HCT116 (cell line): Measurements from ENCODE around the gene CENPS. TPM values are rescaled to one million over a fixed set of nuclear protein-coding genes. Genes with fewer than 3 reads are reported as not detected.

Experiments
- ATAC-seq: fragments of 200-7000 bp; cut with Tn5 transposase; 2 replicates; pipeline ENCODE4 v1.9.1; 2020; ENCODE audit warnings: mild to moderate bottlenecking, moderate library complexity
- BruUV-seq: library from RNA; stranded (reverse); fragments of 400-500 nt; replicated peaks from 2 replicates; lab custom pipeline; 2021; lab: Mats Ljungman, UMichigan
- CTCF ChIA-PET: fragments of 300-600 bp; sonication (Branson Sonifier 250); formaldehyde crosslinking; loops from one replicate; lab custom pipeline; 2021; ENCODE audit warnings: antibody characterized with exemption; lab: Charles Lee
- POLR2A ChIA-PET: fragments of 300-600, 350-600 bp; sonication (Branson Sonifier 250); formaldehyde crosslinking; loops from one replicate; lab custom pipeline; 2021; ENCODE audit warnings: antibody characterized with exemption; lab: Charles Lee
- RAD21 ChIA-PET, 2 experiments: fragments of 300-600 bp; sonication (Branson Sonifier 250); formaldehyde crosslinking; loops; one replicate each; lab custom pipeline; 2023; ENCODE audit warnings: low total read pairs in 2 of 2; ENCODE audit not compliant: uncharacterized antibody in 2 of 2, unreplicated experiment in 2 of 2, low non-redundant PET in 1 of 2; lab: Charles Lee
- DNase-seq: peaks from one replicate; pipeline ENCODE4 v3.0.0-alpha.2; 2010; ENCODE audit warnings: low read depth, low spot score
- H2AFZ ChIP-seq: fragments of 200-600 bp; shearing (Covaris generic), sonication (generic); 2 replicates; pipeline ENCODE4 v1.6.1; 2017; ENCODE audit warnings: low read depth, mixed run types, mixed read lengths, antibody characterized with exemption, low read length; ENCODE audit not compliant: poor library complexity, severe bottlenecking
- H3K27ac ChIP-seq: 2 replicates; pipeline ENCODE4 v1.5.1; 2012; ENCODE audit warnings: low read depth, low read length
- H3K27me3 ChIP-seq: fragments of 200-600 bp; sonication (generic); 2 replicates; pipeline ENCODE4 v1.6.1; 2016; ENCODE audit warnings: mixed run types, low read length, mixed read lengths; ENCODE audit not compliant: insufficient read depth
- H3K36me3 ChIP-seq, 2 experiments: fragments of 200-500 bp in 1 of 2; fragments of 200-600 bp in 1 of 2; sonication (Bioruptor generic) in 1 of 2; sonication (generic) in 1 of 2; 2 replicates each; pipeline versions ENCODE4 v1.5.1 to v1.6.1; 2014 to 2016; ENCODE audit warnings: low read length in 2 of 2, inconsistent platforms in 1 of 2, mixed read lengths in 1 of 2, mixed run types in 1 of 2; ENCODE audit not compliant: insufficient read depth in 2 of 2, control insufficient read depth in 1 of 2
- H3K4me1 ChIP-seq, 2 experiments: fragments of 200-600 bp in 1 of 2; sonication (generic) in 1 of 2; 2 replicates each; pipeline versions ENCODE4 v1.5.1 to v1.6.1; 2012 to 2017; ENCODE audit warnings: low read length in 2 of 2, inconsistent platforms in 1 of 2, mild to moderate bottlenecking in 1 of 2, mixed read lengths in 1 of 2, mixed run types in 1 of 2, moderate library complexity in 1 of 2; ENCODE audit not compliant: insufficient read depth in 2 of 2, control insufficient read depth in 1 of 2
- H3K4me2 ChIP-seq: fragments of 200-600 bp; sonication (generic); 2 replicates; pipeline ENCODE4 v1.6.1; 2017; ENCODE audit warnings: mixed run types, low read length, mixed read lengths
- H3K4me3 ChIP-seq, 2 experiments: fragments of 200-600 bp in 1 of 2; sonication (generic) in 1 of 2; replicated peaks in 1 of 2; 2 replicates each; pipeline ENCODE4 v1.5.1; 2011 to 2016; ENCODE audit warnings: low read length in 2 of 2, control low read depth in 1 of 2, low read depth in 1 of 2, mild to moderate bottlenecking in 1 of 2, mixed read lengths in 1 of 2, mixed run types in 1 of 2
- H3K79me2 ChIP-seq: fragments of 200-600 bp; sonication (generic); 2 replicates; pipeline ENCODE4 v1.6.1; 2017; ENCODE audit warnings: mild to moderate bottlenecking, mixed run types, low read length, moderate library complexity, mixed read lengths; ENCODE audit not compliant: insufficient read depth
- H3K9ac ChIP-seq: fragments of 200-600 bp; sonication (generic); 2 replicates; pipeline ENCODE4 v1.6.1; 2016; ENCODE audit warnings: low read length, mixed read lengths
- H3K9me2 ChIP-seq: fragments of 200-600 bp; sonication (generic), shearing (Covaris generic); 2 replicates; pipeline ENCODE4 v1.6.1; 2017; ENCODE audit warnings: mixed run types, mild to moderate bottlenecking, moderate library complexity; ENCODE audit not compliant: insufficient read depth
- H3K9me3 ChIP-seq, 2 experiments: fragments of 200-500 bp in 1 of 2; fragments of 200-600 bp in 1 of 2; sonication (Bioruptor generic) in 1 of 2; sonication (generic) in 1 of 2; 2 replicates each; pipeline ENCODE4 v1.6.1; 2014 to 2017; ENCODE audit warnings: low read length in 2 of 2, mixed read lengths in 2 of 2, inconsistent platforms in 1 of 2, low read depth in 1 of 2, mild to moderate bottlenecking in 1 of 2, mixed run types in 1 of 2, moderate library complexity in 1 of 2; ENCODE audit not compliant: control insufficient read depth in 1 of 2, insufficient read depth in 1 of 2
- H4K20me1 ChIP-seq: fragments of 200-600 bp; sonication (generic), shearing (Covaris generic); 2 replicates; pipeline ENCODE4 v1.6.1; 2017; ENCODE audit warnings: mixed run types, mild to moderate bottlenecking, moderate library complexity; ENCODE audit not compliant: insufficient read depth
- CBX3 ChIP-seq: IDR thresholded peaks from 2 replicates; pipeline ENCODE4 v1.6.1; 2012; ENCODE audit warnings: low read depth
- CEBPB ChIP-seq: IDR thresholded peaks from 2 replicates; pipeline ENCODE4 v1.6.1; 2012; ENCODE audit warnings: low read depth
- CTCF ChIP-seq, 3 experiments: fragments of 200-600 bp in 1 of 3; sonication (generic) in 1 of 3; IDR thresholded peaks in 2 of 3; conservative IDR thresholded peaks in 1 of 3; 2 replicates each; pipeline ENCODE4 v1.5.1; 2012 to 2017; ENCODE audit warnings: low read depth in 2 of 3, low read length in 2 of 3, antibody characterized with exemption in 1 of 3, borderline replicate concordance in 1 of 3, control low read depth in 1 of 3, mild to moderate bottlenecking in 1 of 3, mixed read lengths in 1 of 3, mixed run types in 1 of 3, moderate library complexity in 1 of 3; ENCODE audit not compliant: insufficient read depth in 1 of 3
- ELF1 ChIP-seq: IDR thresholded peaks from 2 replicates; pipeline ENCODE4 v1.6.1; 2012; ENCODE audit warnings: low read depth, borderline replicate concordance
- EZH2phosphoT487 ChIP-seq: fragments of 200-600 bp; IDR thresholded peaks from 2 replicates; pipeline ENCODE4 v1.6.1; 2018; ENCODE audit warnings: antibody characterized with exemption, borderline replicate concordance
- FOSL1 ChIP-seq: IDR thresholded peaks from 2 replicates; pipeline ENCODE4 v1.6.1; 2012; ENCODE audit warnings: low read depth
- JUND ChIP-seq: IDR thresholded peaks from 2 replicates; pipeline ENCODE4 v1.6.1; 2012
- MAX ChIP-seq: IDR thresholded peaks from 2 replicates; pipeline ENCODE4 v1.6.1; 2012
- POLR2A ChIP-seq: IDR thresholded peaks from 2 replicates; pipeline ENCODE4 v1.7.0; 2011; ENCODE audit warnings: borderline replicate concordance; ENCODE audit not compliant: insufficient read depth, insufficient read length; ENCODE audit errors: extremely low read depth
- POLR2AphosphoS5 ChIP-seq: IDR thresholded peaks from 2 replicates; pipeline ENCODE4 v1.6.1; 2011; ENCODE audit warnings: mild to moderate bottlenecking, low read depth, low read length, moderate library complexity
- RAD21 ChIP-seq: IDR thresholded peaks from 2 replicates; pipeline ENCODE4 v1.6.1; 2012; ENCODE audit warnings: low read depth, mild to moderate bottlenecking
- SIN3A ChIP-seq: IDR thresholded peaks from 2 replicates; pipeline ENCODE4 v1.6.1; 2012; ENCODE audit warnings: low read depth
- SP1 ChIP-seq: IDR thresholded peaks from 2 replicates; pipeline ENCODE4 v1.6.1; 2012; ENCODE audit warnings: low read depth
- TCF7L2 ChIP-seq: IDR thresholded peaks from 2 replicates; pipeline ENCODE4 v1.7.0; 2011; ENCODE audit warnings: borderline replicate concordance, inconsistent platforms; ENCODE audit not compliant: insufficient read depth, insufficient read length; ENCODE audit errors: extremely low read depth
- ZNF274 ChIP-seq: fragments of 200-500 bp; sonication (Bioruptor generic); IDR thresholded peaks from 2 replicates; pipeline ENCODE4 v1.6.1; 2014; ENCODE audit warnings: mild to moderate bottlenecking, low read depth, low read length, inconsistent platforms
- intact Hi-C: fragments of 100-400 bp; cut with micrococcal nuclease; formaldehyde crosslinking; loops from 2 replicates; pipeline ENCODE4 v1.10.0; 2022
- total RNA-seq: library from RNA; stranded (reverse); gene quantifications from one replicate; pipeline ENCODE4 v1.2.1, GENCODE V29; 2021; ENCODE audit not compliant: unreplicated experiment
- TF ChIP-seq, protein P1 (sequence below): IDR thresholded peaks from 2 replicates; pipeline ENCODE4 v1.6.1; 2011; ENCODE audit warnings: mild to moderate bottlenecking, low read length, moderate library complexity; ENCODE audit not compliant: insufficient replicate concordance; ENCODE audit errors: extremely low read depth
- TF ChIP-seq, protein P2 (sequence below): IDR thresholded peaks from 2 replicates; pipeline ENCODE4 v1.6.1; 2012
- TF ChIP-seq, protein P3 (sequence below): IDR thresholded peaks from 2 replicates; pipeline ENCODE4 v1.6.1; 2012; ENCODE audit warnings: low read depth

The CENPS gene
- total RNA-seq, 1 experiment from 2014 or later, result 21.9 TPM

DNA sequence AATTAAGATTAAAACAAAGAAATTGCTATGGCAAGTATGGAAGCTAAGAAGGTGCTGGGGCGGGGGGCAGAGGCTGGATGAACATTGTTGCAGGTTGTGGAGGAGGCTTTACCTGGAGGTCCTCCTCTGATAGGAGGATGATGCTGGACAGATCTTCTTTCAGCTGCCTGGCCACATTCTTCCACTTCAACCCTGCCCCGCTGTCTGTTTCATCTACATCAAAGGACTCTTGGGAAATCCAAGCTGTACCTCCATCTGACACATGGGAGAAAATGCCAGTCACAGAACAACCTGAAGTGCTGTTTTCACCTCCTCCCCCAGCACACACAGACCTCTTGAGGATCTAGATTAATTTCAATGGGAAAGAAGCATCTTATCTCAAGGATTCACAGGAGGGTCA is 36.8 kb downstream of the CENPS start:
- no peaks in the 10 kb centered on the region for H3K9me3 ChIP-seq
- DNase-seq (no peak), ATAC-seq (no peak)
- H3K4me2 ChIP-seq, result no peak overlapping the region
- H3K4me1 ChIP-seq, result peaks cover 0 to 10% of the 10 kb centered on the region in 2 experiments; a peak in 3 of 4 replicates
- no TSS peak for BruUV-seq
- H3K9me2 ChIP-seq, result no peaks in the 10 kb centered on the region
- H3K36me3 ChIP-seq, result peaks cover 42 to 49% of the 10 kb centered on the region in 2 experiments
- H3K4me3 ChIP-seq, result no peak overlapping the region
- no peak overlapping the region for H2AFZ ChIP-seq
- TF ChIP-seq CTCF (IDR thresholded peaks at IDR 0.05 in 2 of 3, conservative IDR thresholded peaks at IDR 0.05 in 1 of 3; ENCODE audit: borderline replicate concordance in 1 of 3, insufficient read depth in 1 of 3, low read depth in 2 of 3, low read length in 2 of 3) (no peak), CBX3 (no peak), FOSL1 (no peak), MAX (no peak), SIN3A (no peak), JUND (no peak), POLR2A (no peak), EZH2phosphoT487 (no peak), POLR2AphosphoS5 (no peak), ELF1 (no peak), SP1 (no peak), TCF7L2 (no peak), CEBPB (no peak), RAD21 (no peak), ZNF274 (no peak)
- TF ChIP-seq, protein P1, sequence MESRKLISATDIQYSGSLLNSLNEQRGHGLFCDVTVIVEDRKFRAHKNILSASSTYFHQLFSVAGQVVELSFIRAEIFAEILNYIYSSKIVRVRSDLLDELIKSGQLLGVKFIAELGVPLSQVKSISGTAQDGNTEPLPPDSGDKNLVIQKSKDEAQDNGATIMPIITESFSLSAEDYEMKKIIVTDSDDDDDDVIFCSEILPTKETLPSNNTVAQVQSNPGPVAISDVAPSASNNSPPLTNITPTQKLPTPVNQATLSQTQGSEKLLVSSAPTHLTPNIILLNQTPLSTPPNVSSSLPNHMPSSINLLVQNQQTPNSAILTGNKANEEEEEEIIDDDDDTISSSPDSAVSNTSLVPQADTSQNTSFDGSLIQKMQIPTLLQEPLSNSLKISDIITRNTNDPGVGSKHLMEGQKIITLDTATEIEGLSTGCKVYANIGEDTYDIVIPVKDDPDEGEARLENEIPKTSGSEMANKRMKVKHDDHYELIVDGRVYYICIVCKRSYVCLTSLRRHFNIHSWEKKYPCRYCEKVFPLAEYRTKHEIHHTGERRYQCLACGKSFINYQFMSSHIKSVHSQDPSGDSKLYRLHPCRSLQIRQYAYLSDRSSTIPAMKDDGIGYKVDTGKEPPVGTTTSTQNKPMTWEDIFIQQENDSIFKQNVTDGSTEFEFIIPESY, result no peak
- TF ChIP-seq, protein P2, sequence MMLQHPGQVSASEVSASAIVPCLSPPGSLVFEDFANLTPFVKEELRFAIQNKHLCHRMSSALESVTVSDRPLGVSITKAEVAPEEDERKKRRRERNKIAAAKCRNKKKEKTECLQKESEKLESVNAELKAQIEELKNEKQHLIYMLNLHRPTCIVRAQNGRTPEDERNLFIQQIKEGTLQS, result no peak
- TF ChIP-seq, protein P3, sequence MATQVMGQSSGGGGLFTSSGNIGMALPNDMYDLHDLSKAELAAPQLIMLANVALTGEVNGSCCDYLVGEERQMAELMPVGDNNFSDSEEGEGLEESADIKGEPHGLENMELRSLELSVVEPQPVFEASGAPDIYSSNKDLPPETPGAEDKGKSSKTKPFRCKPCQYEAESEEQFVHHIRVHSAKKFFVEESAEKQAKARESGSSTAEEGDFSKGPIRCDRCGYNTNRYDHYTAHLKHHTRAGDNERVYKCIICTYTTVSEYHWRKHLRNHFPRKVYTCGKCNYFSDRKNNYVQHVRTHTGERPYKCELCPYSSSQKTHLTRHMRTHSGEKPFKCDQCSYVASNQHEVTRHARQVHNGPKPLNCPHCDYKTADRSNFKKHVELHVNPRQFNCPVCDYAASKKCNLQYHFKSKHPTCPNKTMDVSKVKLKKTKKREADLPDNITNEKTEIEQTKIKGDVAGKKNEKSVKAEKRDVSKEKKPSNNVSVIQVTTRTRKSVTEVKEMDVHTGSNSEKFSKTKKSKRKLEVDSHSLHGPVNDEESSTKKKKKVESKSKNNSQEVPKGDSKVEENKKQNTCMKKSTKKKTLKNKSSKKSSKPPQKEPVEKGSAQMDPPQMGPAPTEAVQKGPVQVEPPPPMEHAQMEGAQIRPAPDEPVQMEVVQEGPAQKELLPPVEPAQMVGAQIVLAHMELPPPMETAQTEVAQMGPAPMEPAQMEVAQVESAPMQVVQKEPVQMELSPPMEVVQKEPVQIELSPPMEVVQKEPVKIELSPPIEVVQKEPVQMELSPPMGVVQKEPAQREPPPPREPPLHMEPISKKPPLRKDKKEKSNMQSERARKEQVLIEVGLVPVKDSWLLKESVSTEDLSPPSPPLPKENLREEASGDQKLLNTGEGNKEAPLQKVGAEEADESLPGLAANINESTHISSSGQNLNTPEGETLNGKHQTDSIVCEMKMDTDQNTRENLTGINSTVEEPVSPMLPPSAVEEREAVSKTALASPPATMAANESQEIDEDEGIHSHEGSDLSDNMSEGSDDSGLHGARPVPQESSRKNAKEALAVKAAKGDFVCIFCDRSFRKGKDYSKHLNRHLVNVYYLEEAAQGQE, result no peak
- H3K27me3 ChIP-seq, result no peaks in the 10 kb centered on the region
- no peak overlapping the region for H3K9ac ChIP-seq
- H3K27ac ChIP-seq, result no peak overlapping the region
- intact Hi-C loops, result no loop called here
- ChIA-PET CTCF (interaction anchor here (0.7 kb wide), 1 partner anchor 64 kb away, joined by 3 read pairs; no protein-coding TSS in a partner anchor), RAD21 (no interaction called here), POLR2A (no interaction called here)
- H3K79me2 ChIP-seq, result peaks cover 41% of the 10 kb centered on the region
- no peaks in the 10 kb centered on the region for H4K20me1 ChIP-seq
